ENCODE results near the gene NOL3.

Gene NOL3

DNA sequence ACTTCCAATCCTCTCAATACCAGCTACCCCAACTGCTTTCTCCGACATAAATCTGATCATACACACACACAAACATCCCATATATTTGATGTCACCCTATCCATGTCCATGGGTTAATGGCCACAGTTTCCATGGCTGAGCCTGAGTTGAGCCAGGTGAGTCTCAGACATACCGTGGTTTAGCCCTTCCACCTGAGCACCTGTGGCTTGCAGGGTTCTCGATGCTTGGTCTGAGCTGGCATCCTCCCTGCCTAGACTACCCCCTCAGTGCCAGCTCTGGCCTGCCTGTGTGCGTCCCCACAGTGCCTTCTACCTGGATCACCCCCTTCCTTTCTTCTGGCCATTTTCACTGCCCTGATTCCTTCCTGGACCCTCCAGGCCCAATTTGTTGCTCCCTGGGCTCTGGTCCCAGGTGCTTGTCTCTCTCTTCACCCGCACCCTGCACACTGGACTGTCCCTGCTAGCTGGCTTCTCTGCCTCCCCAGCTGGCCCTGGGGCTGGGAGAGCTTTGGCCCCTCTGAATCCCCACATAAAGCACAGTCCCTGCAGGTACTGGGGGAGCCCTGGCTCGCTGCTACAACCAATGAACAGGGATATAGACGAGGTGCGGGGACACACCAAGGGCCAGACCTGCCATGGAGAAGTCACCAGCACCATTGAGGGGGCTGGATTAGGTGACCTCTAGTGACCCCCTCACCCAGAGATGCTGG, 35.9 kb downstream of the NOL3 start:
- DNase-seq, result no peak

DNA sequence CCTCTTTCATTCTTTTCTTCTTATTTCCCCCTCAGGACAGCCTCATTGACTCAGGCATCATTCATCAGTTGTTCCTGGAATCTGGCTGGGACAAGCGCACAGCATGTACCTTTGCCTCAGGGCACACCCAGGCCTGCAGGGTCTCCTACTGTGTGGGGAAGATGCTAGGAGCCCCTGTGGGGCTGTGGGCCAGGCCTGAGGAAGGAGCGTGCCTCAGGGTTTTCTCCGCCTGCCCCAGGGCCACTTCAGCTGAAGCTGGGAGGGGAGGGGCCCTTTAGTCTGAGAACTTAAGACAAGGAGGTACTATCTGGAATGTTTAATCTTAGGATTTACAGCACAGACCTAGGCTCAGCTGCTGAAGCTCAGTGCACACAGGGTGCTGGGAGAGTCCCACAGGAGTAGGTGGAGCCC, 36.5 kb downstream of the NOL3 start:
- DNase-seq, result no peak

DNA sequence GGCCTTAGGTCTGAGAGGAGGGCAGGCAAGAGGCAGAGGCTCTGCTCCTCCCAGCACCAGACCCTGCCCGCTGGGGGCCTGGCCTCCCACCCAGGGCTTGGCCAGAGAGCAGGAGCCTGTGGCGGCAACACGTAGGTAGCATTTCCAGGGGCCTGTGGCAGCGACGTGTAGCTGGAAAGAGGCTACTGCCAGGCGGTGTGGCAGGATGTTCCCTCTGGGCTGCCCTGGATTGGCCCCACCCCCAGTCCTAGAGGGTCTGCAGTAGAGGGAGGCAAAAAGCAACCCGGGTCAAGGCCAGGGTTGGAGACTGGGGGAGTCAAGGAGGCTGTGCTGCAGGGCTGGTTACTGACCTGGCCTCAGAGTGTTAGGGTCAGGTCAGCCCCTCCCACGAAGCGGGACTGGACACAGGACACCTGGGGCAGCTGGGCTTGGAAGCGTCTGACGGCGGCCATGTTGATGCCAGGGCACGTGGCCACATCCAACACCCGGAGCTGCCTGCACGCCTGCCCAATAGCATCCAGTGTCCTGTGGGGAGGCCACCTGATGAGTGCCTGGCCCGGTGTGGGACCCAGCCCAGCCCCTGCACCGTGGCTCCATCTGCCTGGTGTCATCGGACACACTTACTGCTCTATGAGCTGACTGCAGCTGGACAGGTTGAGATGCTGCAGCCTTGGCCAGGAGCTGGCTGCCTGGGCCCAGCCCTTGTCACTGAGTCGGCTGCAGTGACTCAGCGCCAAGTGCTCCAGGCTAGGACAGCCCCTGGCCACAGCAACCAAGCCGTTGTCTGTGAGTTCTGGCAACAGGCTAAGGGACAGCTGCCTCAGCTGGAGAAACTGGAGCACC, 37.1 kb downstream of the NOL3 start:
- no peak for DNase-seq

DNA sequence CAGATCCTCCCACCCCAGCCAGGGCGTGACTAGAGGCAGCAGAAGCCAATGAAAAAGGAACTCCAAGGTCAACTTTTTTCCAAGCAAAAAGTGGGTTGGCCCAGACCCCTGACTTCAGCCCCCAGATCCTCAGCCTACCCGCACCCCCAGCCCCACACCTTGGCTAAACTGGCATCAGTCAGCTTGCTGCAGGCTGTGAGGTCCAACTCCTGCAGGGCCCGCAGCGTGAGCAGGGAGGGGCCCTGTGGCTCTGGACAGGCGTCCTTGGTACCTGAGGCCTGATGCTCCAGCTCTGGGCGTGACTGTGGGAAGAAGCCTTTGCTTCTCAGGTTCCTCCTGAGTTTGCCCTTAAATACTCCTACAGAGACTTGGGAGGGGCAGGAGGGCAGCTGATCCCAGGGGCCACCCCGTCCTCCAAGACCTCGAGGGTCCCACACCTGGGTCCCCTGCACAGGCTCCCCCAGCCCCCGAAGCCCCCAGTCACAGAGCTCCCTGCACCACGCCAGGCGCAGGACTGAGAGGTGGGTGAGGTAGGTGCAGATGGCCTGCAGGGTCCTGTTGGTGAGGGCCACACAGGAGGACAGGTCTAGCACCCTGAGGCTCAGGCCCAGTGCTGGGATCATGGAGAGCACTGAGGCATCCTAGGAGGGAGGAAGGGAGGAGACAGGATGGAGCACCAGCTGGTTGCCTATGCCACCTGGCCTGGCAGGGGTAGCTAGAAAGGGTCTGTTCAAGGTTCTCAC, 38.0 kb downstream of the NOL3 start:
- DNase-seq, result no peak

DNA sequence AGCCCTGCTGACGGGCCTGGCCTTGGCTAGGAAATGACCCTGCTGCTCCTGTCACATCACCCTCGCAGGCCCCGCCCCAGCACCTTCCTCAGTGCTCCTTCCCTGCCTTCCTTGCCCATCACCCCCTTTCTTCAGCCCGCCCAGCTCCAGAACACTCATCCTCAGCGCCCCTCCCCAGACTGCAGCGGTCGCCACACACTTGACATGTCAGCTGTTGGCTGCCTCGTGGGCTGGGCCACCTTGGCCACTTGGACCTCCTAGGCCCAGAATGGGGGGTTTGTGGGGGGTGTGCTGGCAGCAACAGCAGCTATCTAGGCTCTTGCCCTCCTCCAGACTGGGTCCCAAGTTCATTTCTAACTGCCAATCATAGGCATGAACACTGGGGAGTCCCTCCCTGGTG, 39.2 kb downstream of the NOL3 start:
- no peak for DNase-seq

DNA sequence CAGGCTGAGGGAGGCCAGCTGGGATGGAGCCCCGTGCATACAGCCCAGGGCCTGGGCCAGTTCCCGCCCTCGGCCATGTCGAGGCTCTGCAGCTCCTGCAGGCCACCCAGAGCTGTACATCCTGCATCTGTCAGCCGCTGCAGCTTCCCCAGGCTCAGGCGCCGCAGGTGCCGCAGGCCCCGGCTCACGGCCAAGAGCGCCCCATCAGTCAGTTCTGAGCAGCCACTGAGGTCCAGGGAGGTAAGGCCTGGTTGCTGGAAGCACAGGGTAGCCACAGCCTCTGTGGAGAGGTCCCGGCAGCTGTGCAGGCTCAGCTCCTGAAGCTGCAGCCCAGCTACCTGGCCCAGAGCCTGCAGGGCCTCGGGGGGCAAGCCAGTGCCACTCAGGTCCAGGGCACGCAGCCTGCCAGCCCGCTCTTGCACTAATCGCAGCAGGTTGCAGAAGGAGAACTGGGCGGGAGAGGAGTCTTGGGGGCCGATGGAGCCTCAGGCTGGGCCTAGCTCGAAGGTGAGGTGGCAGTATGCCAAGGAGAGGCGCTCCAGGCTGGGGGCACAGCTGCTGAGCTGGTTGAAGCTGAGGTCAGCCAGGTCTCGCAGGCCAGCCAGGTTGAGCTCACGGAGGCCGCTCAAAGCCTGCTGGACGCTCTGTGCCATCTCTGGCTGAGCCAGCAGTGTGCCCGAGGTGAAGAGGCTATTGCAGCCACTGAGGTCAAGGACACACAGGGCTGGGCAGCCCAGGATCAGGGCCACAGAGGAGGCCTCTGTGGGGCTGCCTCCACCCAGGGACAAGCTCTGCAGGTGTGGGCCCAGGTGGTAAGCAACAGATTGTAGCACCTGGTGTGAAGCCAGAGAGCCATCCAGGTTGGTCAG, 40.0 kb downstream of the NOL3 start:
- DNase-seq, result no peak

DNA sequence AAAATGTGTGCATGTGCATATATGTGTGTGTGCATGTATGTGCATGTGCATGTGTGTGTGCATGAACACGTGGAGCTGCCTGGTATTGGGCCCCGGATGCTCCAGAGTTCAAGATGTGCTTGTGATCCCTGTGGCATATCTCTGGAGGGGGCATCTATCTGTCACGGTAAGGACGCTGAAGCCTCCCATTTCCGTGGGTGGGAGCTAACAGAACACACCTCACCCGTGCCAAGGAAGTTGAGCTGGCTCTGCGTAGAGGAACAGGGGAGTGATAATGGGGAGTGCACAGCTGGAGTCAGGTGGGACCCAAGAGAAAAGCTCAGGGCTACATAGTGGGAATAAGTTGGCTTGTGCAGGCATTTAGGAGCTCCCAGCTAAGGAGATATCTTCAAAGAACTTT, 41.3 kb downstream of the NOL3 start:
- no peak for DNase-seq

DNA sequence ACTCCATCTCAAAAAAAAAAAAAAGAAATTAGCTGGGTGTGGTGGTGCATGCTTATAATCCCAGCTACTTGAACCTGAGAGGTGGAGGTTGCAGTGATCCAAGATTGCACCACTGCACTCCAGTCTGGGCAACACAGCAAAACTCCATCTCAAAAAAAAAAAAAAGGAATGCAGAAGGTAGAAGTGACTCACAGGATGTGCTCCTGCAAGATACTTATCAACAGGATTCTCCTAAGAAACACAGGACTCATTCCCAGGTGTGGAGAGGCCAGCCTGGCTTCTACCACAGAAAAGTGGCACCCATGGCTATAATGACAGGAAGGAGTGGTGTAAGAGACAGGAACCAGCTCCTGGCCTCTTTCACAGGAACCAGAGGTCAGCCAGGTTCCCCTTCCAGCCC, 42.4 kb downstream of the NOL3 start:
- no peak for DNase-seq

DNA sequence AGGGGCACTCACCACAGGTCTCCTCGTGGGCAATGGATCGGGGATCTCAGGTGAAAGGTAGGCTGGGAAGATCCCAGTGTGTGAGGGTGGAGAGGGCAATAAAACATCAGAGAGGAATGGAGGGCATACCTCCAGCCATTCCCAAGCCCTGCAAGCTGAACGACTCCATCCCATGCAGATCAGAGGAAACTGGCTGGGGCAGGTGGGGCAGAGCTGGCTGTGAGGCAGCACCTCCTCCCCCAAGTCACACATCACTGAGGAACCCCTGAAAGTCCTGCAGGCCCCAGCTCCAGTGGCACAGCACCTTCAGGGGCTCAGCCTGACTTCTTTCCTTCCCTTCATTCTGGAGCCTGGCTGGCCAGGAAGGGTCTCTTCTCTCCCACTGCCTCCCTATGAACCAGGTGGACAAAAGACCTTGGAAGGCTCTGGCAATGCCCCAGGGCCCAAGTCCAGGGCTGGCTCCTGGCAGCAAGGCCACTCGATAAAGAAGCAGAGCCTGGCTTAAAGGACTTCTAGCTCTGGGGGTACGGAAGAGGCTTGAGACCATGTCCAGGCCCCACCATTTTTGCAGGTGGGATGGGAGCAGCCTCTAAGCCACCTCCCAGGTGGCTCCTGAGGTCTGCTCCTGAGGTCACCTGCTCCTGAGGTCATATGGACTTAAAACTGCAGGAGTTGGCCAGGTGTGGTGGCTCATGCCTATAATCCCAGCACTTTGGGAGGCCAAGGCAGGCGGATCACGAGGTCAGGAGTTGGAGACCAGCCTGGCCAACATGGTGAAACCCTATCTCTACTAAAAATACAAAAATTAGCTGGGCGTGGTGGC, 43.1 kb downstream of the NOL3 start:
- DNase-seq, result no peak

DNA sequence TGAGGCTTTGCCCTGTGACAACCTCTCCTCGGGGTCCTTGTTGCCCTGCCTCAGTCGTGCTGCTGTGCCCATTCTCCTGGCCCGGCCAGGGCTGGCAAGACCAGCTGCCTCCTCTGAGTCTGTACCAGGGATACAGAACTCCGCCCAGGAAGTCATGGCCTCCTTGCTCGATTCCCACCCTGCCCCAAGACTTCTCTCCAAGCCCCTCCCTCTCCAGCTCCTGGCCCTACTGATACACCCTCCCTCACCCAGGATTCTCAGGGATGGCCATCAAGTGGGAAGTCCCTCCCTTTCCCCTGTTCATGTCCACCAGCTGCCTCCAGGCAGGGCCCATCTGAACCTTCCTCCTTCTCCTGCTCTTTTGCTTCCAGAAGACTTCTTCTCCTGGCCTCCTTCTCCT, 45.4 kb downstream of the NOL3 start:
- no peak for DNase-seq

DNA sequence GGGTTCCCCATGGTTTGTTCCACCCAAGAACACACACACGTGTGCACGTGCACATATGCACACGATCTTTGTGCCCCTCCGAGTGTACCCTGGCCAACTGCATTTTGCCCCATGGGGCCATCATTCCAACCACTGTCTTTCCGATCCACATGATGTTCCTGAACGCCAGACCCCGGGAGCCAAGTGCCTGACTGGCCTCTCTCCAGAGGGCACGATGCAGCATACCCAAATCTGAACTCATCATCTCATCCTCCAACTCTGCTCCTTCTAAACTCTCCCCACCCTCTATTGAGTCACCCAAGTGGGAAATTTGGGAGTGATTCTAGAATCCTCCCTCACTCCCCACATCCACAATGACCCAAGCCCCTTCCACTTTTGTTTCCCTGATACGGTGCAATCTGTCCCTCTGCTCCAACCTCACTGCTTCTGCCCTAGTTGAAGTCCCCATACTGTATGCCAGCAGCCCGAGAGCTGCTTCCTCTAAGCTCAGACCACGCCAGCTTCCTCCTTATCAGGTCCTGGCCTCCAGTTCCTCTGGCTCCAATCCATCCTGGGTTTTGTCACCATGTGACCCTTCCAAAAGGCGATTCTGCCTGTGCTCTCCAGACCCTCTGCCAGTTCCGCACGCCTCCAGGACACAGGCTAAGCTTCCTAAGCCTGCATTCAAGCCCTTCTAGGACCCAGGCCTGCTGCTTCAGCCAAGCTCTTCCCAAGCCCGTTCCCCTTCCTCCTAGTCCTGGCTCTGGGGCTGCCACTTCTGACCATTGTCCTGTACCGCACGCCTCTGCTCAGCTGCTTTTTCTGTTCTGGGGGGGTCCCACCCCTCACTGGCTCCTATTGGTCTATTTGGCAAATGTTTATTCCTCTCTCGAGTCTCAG, 46.5 kb downstream of the NOL3 start:
- DNase-seq, result no peak

DNA sequence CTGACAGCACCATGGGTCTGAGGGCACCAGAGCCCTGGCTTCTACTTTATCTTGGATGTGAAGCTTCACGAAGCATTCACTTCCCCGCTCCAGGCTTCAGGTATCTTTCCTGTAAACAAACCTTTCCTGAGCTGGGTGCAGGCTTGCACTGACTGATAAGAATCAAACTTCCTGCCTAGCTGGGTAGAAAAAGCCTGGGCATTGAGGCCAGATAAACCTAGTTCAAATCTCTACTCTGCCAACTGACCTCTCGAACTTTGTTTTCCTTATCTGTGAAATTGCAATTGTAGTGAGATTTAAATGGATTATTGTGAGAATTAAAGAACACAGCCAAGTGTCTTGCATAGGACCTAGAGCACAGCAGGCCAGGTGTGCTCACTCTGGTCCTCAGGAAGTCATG, 53.7 kb downstream of the NOL3 start:
- DNase-seq, result no peak
